Stimulated activated naive CD8-positive, alpha-beta T cell treated with anti-CD3 and anti-CD28 coated beads, Interleukin-15, amount 100 ng/mL, for 72 hours (primary cell): ENCODE results near the gene TTC32.

Experiments
- ATAC-seq: fragments of 150-1000 bp; cut with Tn5 transposase; 2 replicates; pipeline ENCODE4 v1.10.0; 2021; ENCODE audit warnings: mild to moderate bottlenecking, moderate library complexity
- DNase-seq, 2 donors: peaks; one replicate each; pipeline ENCODE4 v3.0.0; 2021 to 2022
- H3K27ac Mint-ChIP-seq, 2 donors: one replicate each; pipeline ENCODE4 v1.8.0; 2022; ENCODE audit warnings: mild to moderate bottlenecking in 2 of 2, mixed read lengths in 2 of 2, moderate library complexity in 2 of 2
- H3K27me3 Mint-ChIP-seq: one replicate; pipeline ENCODE4 v1.8.0; 2022; ENCODE audit warnings: mixed read lengths
- H3K4me1 Mint-ChIP-seq: one replicate; pipeline ENCODE4 v1.8.0; 2022; ENCODE audit warnings: mild to moderate bottlenecking, mixed read lengths
- H3K4me3 Mint-ChIP-seq, 2 donors: one replicate each; pipeline ENCODE4 v1.8.0; 2022; ENCODE audit warnings: mild to moderate bottlenecking in 2 of 2, mixed read lengths in 2 of 2, moderate library complexity in 1 of 2
- H3K9me3 Mint-ChIP-seq, 2 donors: one replicate each; pipeline ENCODE4 v1.8.0; 2022; ENCODE audit warnings: mixed read lengths in 2 of 2

The TTC32 gene

GRCh38 chr2:19871836-19872235 is 29.9 kb downstream of the TTC32 start:
- Mint-ChIP-seq H3K9me3 (no peaks in the 10 kb centered on the region), H3K4me3 (no peak overlapping the region), H3K27ac (no peak overlapping the region), H3K4me1 (peaks cover 32% of the 10 kb centered on the region), H3K27me3 (no peaks in the 10 kb centered on the region)
- ATAC-seq (no peak), DNase-seq (no peak)

- Mint-ChIP-seq H3K9me3 (no peaks in the 10 kb centered on the region), H3K27ac (no peak overlapping the region), H3K4me3 (no peak overlapping the region), H3K4me1 (peaks cover 32% of the 10 kb centered on the region), H3K27me3 (no peaks in the 10 kb centered on the region)
- ATAC-seq: no peak
- no peak for DNase-seq
Measured at GRCh38 chr2:19870792-19871191, 31.0 kb downstream of the TTC32 start.

GRCh38 chr2:19868701-19869580 is 32.8 kb downstream of the TTC32 start:
- H3K4me3 Mint-ChIP-seq: peak overlapping the region; percentile 96 to 98
- no peaks in the 10 kb centered on the region for H3K9me3 Mint-ChIP-seq
- H3K4me1 Mint-ChIP-seq: peaks cover 44% of the 10 kb centered on the region
- peaks cover 7% of the 10 kb centered on the region for H3K27me3 Mint-ChIP-seq
- peak overlapping the region; percentile 99 for H3K27ac Mint-ChIP-seq
- ATAC-seq (peak; percentile 89), DNase-seq (peak; percentile 66 to 67)

GRCh38 chr2:19868224-19868623 is 33.6 kb downstream of the TTC32 start:
- DNase-seq (no peak), ATAC-seq (no peak)
- Mint-ChIP-seq H3K27ac (peak overlapping the region in 1 of 2 donors; percentile 99), H3K4me3 (peak overlapping the region; percentile 96 to 98), H3K9me3 (no peaks in the 10 kb centered on the region), H3K27me3 (peaks cover 9% of the 10 kb centered on the region), H3K4me1 (peaks cover 49% of the 10 kb centered on the region)

GRCh38 chr2:19866771-19867170 is 35.0 kb downstream of the TTC32 start:
- Mint-ChIP-seq H3K27me3 (peaks cover 17% of the 10 kb centered on the region), H3K4me3 (peak overlapping the region in 1 of 2 donors; percentile 14), H3K4me1 (peaks cover 55% of the 10 kb centered on the region), H3K9me3 (no peaks in the 10 kb centered on the region), H3K27ac (no peak overlapping the region)
- ATAC-seq (no peak), DNase-seq (no peak)

GRCh38 chr2:19865151-19865550 is 36.6 kb downstream of the TTC32 start:
- no peak overlapping the region for H3K4me3 Mint-ChIP-seq
- ATAC-seq: peak; percentile 42
- H3K9me3 Mint-ChIP-seq: no peaks in the 10 kb centered on the region
- peaks cover 53% of the 10 kb centered on the region for H3K4me1 Mint-ChIP-seq
- DNase-seq: peak; percentile 9 to 21
- peak overlapping the region in 1 of 2 donors; percentile 19 for H3K27ac Mint-ChIP-seq
- peaks cover 17% of the 10 kb centered on the region for H3K27me3 Mint-ChIP-seq

- Mint-ChIP-seq H3K4me1 (peaks cover 45% of the 10 kb centered on the region), H3K27ac (peak overlapping the region in 1 of 2 donors; percentile 84), H3K27me3 (peaks cover 17% of the 10 kb centered on the region), H3K9me3 (no peaks in the 10 kb centered on the region), H3K4me3 (no peak overlapping the region)
- ATAC-seq (no peak), DNase-seq (no peak)
Measured at GRCh38 chr2:19864381-19864780, 37.4 kb downstream of the TTC32 start.

GRCh38 chr2:19863303-19864041 is 38.3 kb downstream of the TTC32 start:
- H3K27me3 Mint-ChIP-seq: peaks cover 17% of the 10 kb centered on the region
- no peaks in the 10 kb centered on the region for H3K9me3 Mint-ChIP-seq
- H3K27ac Mint-ChIP-seq: peak overlapping the region in 1 of 2 donors; percentile 92

GRCh38 chr2:19861813-19862212 is 40.0 kb downstream of the TTC32 start:
- peak overlapping the region in 1 of 2 donors; percentile 21 for H3K27ac Mint-ChIP-seq
- no peak overlapping the region for H3K4me3 Mint-ChIP-seq
- H3K4me1 Mint-ChIP-seq: peaks cover 23% of the 10 kb centered on the region
- H3K9me3 Mint-ChIP-seq: no peaks in the 10 kb centered on the region
- peaks cover 32% of the 10 kb centered on the region for H3K27me3 Mint-ChIP-seq
- no peak for ATAC-seq
- DNase-seq: no peak

More at GRCh38 chr2:19863303-19864041, 38.3 kb downstream of the TTC32 start:
- Mint-ChIP-seq H3K4me3 (peak overlapping the region in 1 of 2 donors; percentile 10), H3K4me1 (peaks cover 37% of the 10 kb centered on the region)
- peak; percentile 68 for DNase-seq
- peak; percentile 72 for ATAC-seq

GRCh38 chr2:19860022-19860421 is 41.8 kb downstream of the TTC32 start:
- Mint-ChIP-seq H3K4me1 (peaks cover 20% of the 10 kb centered on the region), H3K9me3 (no peaks in the 10 kb centered on the region), H3K4me3 (no peak overlapping the region), H3K27ac (no peak overlapping the region), H3K27me3 (peaks cover 32% of the 10 kb centered on the region)
- ATAC-seq (no peak), DNase-seq (no peak)

- H3K27ac Mint-ChIP-seq: no peak overlapping the region
- H3K9me3 Mint-ChIP-seq: no peaks in the 10 kb centered on the region
- H3K4me3 Mint-ChIP-seq: no peak overlapping the region
- no peak for ATAC-seq
- peaks cover 16% of the 10 kb centered on the region for H3K4me1 Mint-ChIP-seq
- no peak for DNase-seq
- H3K27me3 Mint-ChIP-seq: peaks cover 28% of the 10 kb centered on the region
Measured at GRCh38 chr2:19859565-19859964, 42.2 kb downstream of the TTC32 start.

- DNase-seq (no peak), ATAC-seq (no peak)
- Mint-ChIP-seq H3K4me3 (no peak overlapping the region), H3K9me3 (no peaks in the 10 kb centered on the region), H3K27ac (no peak overlapping the region), H3K27me3 (peaks cover 19% of the 10 kb centered on the region), H3K4me1 (peaks cover 2% of the 10 kb centered on the region)
Measured at GRCh38 chr2:19857806-19858205, 44.0 kb downstream of the TTC32 start.

GRCh38 chr2:19857100-19857499 is 44.7 kb downstream of the TTC32 start:
- no peak overlapping the region for H3K27ac Mint-ChIP-seq

GRCh38 chr2:19855542-19856431 is 46.0 kb downstream of the TTC32 start:
- H3K27ac Mint-ChIP-seq: no peak overlapping the region
- DNase-seq: no peak
- no peaks in the 10 kb centered on the region for H3K9me3 Mint-ChIP-seq

More at GRCh38 chr2:19857100-19857499, 44.7 kb downstream of the TTC32 start:
- Mint-ChIP-seq H3K4me1 (no peaks in the 10 kb centered on the region), H3K27me3 (peaks cover 16% of the 10 kb centered on the region), H3K4me3 (no peak overlapping the region), H3K9me3 (no peaks in the 10 kb centered on the region)
- DNase-seq (no peak), ATAC-seq (no peak)

More at GRCh38 chr2:19855542-19856431, 46.0 kb downstream of the TTC32 start:
- peaks cover 16% of the 10 kb centered on the region for H3K27me3 Mint-ChIP-seq
- no peaks in the 10 kb centered on the region for H3K4me1 Mint-ChIP-seq
- ATAC-seq: no peak
- no peak overlapping the region for H3K4me3 Mint-ChIP-seq
